AG08396 (cell line): ENCODE measurements around the gene NDOR1.

Experiments
- DNase-seq: peaks from one replicate; pipeline ENCODE4 v3.0.0; 2012; ENCODE audit warnings: low spot score, mixed read lengths

Gene NDOR1

GRCh38 chr9:137167747-137168572 is 37.5 kb upstream of the NDOR1 start:
- no peak for DNase-seq

GRCh38 chr9:137168573-137168903 is 37.0 kb upstream of the NDOR1 start:
- no peak for DNase-seq

GRCh38 chr9:137168904-137169856 is 36.3 kb upstream of the NDOR1 start:
- DNase-seq: peak; percentile 77

- DNase-seq: no peak
These were observed 35.6 kb upstream of the NDOR1 start, which contains the start of gene LRRC26 for GRCh38 chr9:137169896-137170358. LRRC26 (minus strand) TSS chr9:137170051; CDS start chr9:137169943, 108 bp downstream.

- no peak for DNase-seq
These were observed 34.9 kb upstream of the NDOR1 start for GRCh38 chr9:137170486-137171148.

GRCh38 chr9:137171149-137171900 is 34.2 kb upstream of the NDOR1 start:
- no peak for DNase-seq

GRCh38 chr9:137172901-137173795 is 32.4 kb upstream of the NDOR1 start:
- no peak for DNase-seq

GRCh38 chr9:137173796-137174664 is 31.5 kb upstream of the NDOR1 start:
- DNase-seq: no peak

GRCh38 chr9:137174722-137175293 is 30.7 kb upstream of the NDOR1 start:
- no peak for DNase-seq

- no peak for DNase-seq
These were observed 30.0 kb upstream of the NDOR1 start for GRCh38 chr9:137175345-137175961.

GRCh38 chr9:137176302-137177182 is 29.0 kb upstream of the NDOR1 start:
- DNase-seq: peak; percentile 79

GRCh38 chr9:137178201-137178938 is 27.1 kb upstream of the NDOR1 start:
- DNase-seq: no peak

- DNase-seq: no peak
These were observed 26.4 kb upstream of the NDOR1 start for GRCh38 chr9:137178939-137179630.

- no peak for DNase-seq
These were observed 25.7 kb upstream of the NDOR1 start for GRCh38 chr9:137179761-137180160.

- DNase-seq: no peak
These were observed 25.0 kb upstream of the NDOR1 start for GRCh38 chr9:137180491-137180890.

GRCh38 chr9:137181680-137182079 is 23.8 kb upstream of the NDOR1 start:
- DNase-seq: no peak
